ENCODE measurements around the gene SNTN. TPM values are rescaled to one million over a fixed set of nuclear protein-coding genes. Genes with fewer than 3 reads are reported as not detected.

The SNTN gene
- polyA plus RNA-seq, 1 donor (not counting 4 experiments of a cell fraction or from before 2014, with no cell fraction given), result not detected

GRCh38 chr3:63685340-63685739 lies 32.9 kb downstream of the SNTN start:
- Histone ChIP-seq H2AFZ (ENCODE audit: control insufficient read depth, low read length) (no peak overlapping the region), H3K4me2 (ENCODE audit: control insufficient read depth, extremely low read depth, insufficient read depth, low read depth, low read length) (no peak overlapping the region), H3K36me3 (ENCODE audit: control insufficient read depth in 2 of 2, extremely low read depth in 1 of 2, insufficient read depth in 2 of 2, low read length in 2 of 2) (no peaks in the 10 kb centered on the region), H3K79me2 (ENCODE audit: control insufficient read depth, insufficient read depth, low read length) (no peaks in the 10 kb centered on the region), H3K9ac (ENCODE audit: control insufficient read depth, extremely low read depth, insufficient read depth, low read length) (no peak overlapping the region), H3K9me3 (ENCODE audit: control insufficient read depth, low read depth, low read length) (no peaks in the 10 kb centered on the region), H3K27ac (ENCODE audit: control insufficient read depth, insufficient read depth, low read length) (no peak overlapping the region), H3K4me1 (ENCODE audit: control insufficient read depth, extremely low read depth, insufficient read depth, low read length) (no peaks in the 10 kb centered on the region), H3K27me3 (ENCODE audit: control insufficient read depth, extremely low read depth, insufficient read depth, low read length) (no peaks in the 10 kb centered on the region), H4K20me1 (ENCODE audit: control insufficient read depth, extremely low read depth, insufficient read depth, low read length) (no peaks in the 10 kb centered on the region), H3K9me1 (ENCODE audit: control insufficient read depth, extremely low read depth, insufficient read depth, low read length) (no peaks in the 10 kb centered on the region), H3K4me3 (ENCODE audit: control insufficient read depth in 2 of 3, extremely low read depth in 1 of 3, insufficient read depth in 2 of 3, low read depth in 1 of 3, low read length in 3 of 3) (no peak overlapping the region)
- TF ChIP-seq EZH2 (IDR thresholded peaks at IDR 0.05; ENCODE audit: low read length) (no peak), CTCF (optimal IDR thresholded peaks at IDR 0.05 in 1 of 3, IDR thresholded peaks at IDR 0.05 in 1 of 3, conservative IDR thresholded peaks at IDR 0.05 in 1 of 3; ENCODE audit: extremely low read depth in 1 of 3, insufficient read depth in 2 of 3, low read length in 3 of 3) (no peak)
- dilution Hi-C loops (cut with MboI; ENCODE audit: extremely low pct_ligation_motif_present, low sequenced_read_pairs), result no loop called here
- no peak for DNase-seq (ENCODE audit: low read depth, low spot score)
- FAIRE-seq, result no peak

- no peaks in the 10 kb centered on the region for H3K36me3 ChIP-seq (ENCODE audit: control insufficient read depth in 2 of 2, extremely low read depth in 1 of 2, insufficient read depth in 2 of 2, low read length in 2 of 2)
- no peaks in the 10 kb centered on the region for H3K9me1 ChIP-seq (ENCODE audit: control insufficient read depth, extremely low read depth, insufficient read depth, low read length)
- H3K4me1 ChIP-seq (ENCODE audit: control insufficient read depth, extremely low read depth, insufficient read depth, low read length), result no peaks in the 10 kb centered on the region
- no peak for DNase-seq (ENCODE audit: low read depth, low spot score)
- no peak overlapping the region for H3K9ac ChIP-seq (ENCODE audit: control insufficient read depth, extremely low read depth, insufficient read depth, low read length)
- no peak overlapping the region for H3K4me2 ChIP-seq (ENCODE audit: control insufficient read depth, extremely low read depth, insufficient read depth, low read depth, low read length)
- no peaks in the 10 kb centered on the region for H4K20me1 ChIP-seq (ENCODE audit: control insufficient read depth, extremely low read depth, insufficient read depth, low read length)
- FAIRE-seq, result no peak
- no peaks in the 10 kb centered on the region for H3K79me2 ChIP-seq (ENCODE audit: control insufficient read depth, insufficient read depth, low read length)
- no peaks in the 10 kb centered on the region for H3K27me3 ChIP-seq (ENCODE audit: control insufficient read depth, extremely low read depth, insufficient read depth, low read length)
- H3K9me3 ChIP-seq (ENCODE audit: control insufficient read depth, low read depth, low read length), result no peaks in the 10 kb centered on the region
- TF ChIP-seq EZH2 (IDR thresholded peaks at IDR 0.05; ENCODE audit: low read length) (no peak), CTCF (optimal IDR thresholded peaks at IDR 0.05 in 1 of 3, IDR thresholded peaks at IDR 0.05 in 1 of 3, conservative IDR thresholded peaks at IDR 0.05 in 1 of 3; ENCODE audit: extremely low read depth in 1 of 3, insufficient read depth in 2 of 3, low read length in 3 of 3) (no peak)
- no peak overlapping the region for H3K4me3 ChIP-seq (ENCODE audit: control insufficient read depth in 2 of 3, extremely low read depth in 1 of 3, insufficient read depth in 2 of 3, low read depth in 1 of 3, low read length in 3 of 3)
- dilution Hi-C loops (cut with MboI; ENCODE audit: extremely low pct_ligation_motif_present, low sequenced_read_pairs), result no loop called here
- no peak overlapping the region for H2AFZ ChIP-seq (ENCODE audit: control insufficient read depth, low read length)
- no peak overlapping the region for H3K27ac ChIP-seq (ENCODE audit: control insufficient read depth, insufficient read depth, low read length)
These were observed 35.1 kb downstream of the SNTN start for GRCh38 chr3:63687278-63688225.

Data from keratinocyte (primary cell).